Sigmoid colon (tissue), 7 donors: ENCODE measurements around the gene C1S. TPM values are rescaled to one million over a fixed set of nuclear protein-coding genes. Genes with fewer than 3 reads are reported as not detected.
"Not testable (repeated sequence)": the region's sequence is repeated elsewhere in the genome, so short reads cannot be mapped to it uniquely, and the experiment has no call there.

Experiments used
- DNase-seq: peaks from one replicate; pipeline ENCODE4 v3.0.0-alpha.2; 2019
- H3K27ac ChIP-seq, 4 donors: fragments of 200-600 bp; sonication (generic); one replicate each; pipeline ENCODE4 v1.5.1; 2016 to 2019; ENCODE audit warnings: mild to moderate bottlenecking in 1 of 4
- H3K27me3 ChIP-seq, 3 donors: fragments of 200-600 bp; sonication (generic); one replicate each; pipeline ENCODE4 v1.5.1; 2019; ENCODE audit warnings: mild to moderate bottlenecking in 1 of 3
- H3K36me3 ChIP-seq, 4 donors: fragments of 200-600 bp; sonication (generic); one replicate each; pipeline ENCODE4 v1.5.1; 2016 to 2019
- H3K4me1 ChIP-seq, 4 donors: fragments of 200-600 bp; sonication (generic); one replicate each; pipeline ENCODE4 v1.5.1; 2017 to 2019
- H3K4me3 ChIP-seq, 4 donors: fragments of 200-600 bp; sonication (generic); one replicate each; pipeline ENCODE4 v1.5.1; 2017 to 2019; ENCODE audit warnings: mild to moderate bottlenecking in 2 of 4, moderate library complexity in 1 of 4
- H3K9me3 ChIP-seq, 4 donors: fragments of 200-600 bp in 3 of 4; sonication (generic) in 3 of 4; one replicate each; pipeline versions ENCODE4 v1.5.1 to v1.6.1; 2013 to 2019
- CTCF ChIP-seq, 4 experiments: fragments of 450-650 bp in 3 of 4; fragments of 200-600 bp in 1 of 4; IDR thresholded peaks; one replicate each; pipeline ENCODE4 v1.5.1; 2016 to 2019; ENCODE audit warnings: antibody characterized with exemption in 4 of 4, mild to moderate bottlenecking in 3 of 4, moderate library complexity in 2 of 4
- EP300 ChIP-seq, 4 donors: sonication (generic); formaldehyde crosslinking; IDR thresholded peaks; one replicate each; pipeline ENCODE4 v1.6.1; 2017; ENCODE audit warnings: antibody characterized with exemption in 4 of 4
- POLR2A ChIP-seq, 2 donors: fragments of 450-650 bp; IDR thresholded peaks; one replicate each; pipeline ENCODE4 v1.6.1; 2016; ENCODE audit warnings: antibody characterized with exemption in 2 of 2, mild to moderate bottlenecking in 2 of 2, moderate library complexity in 2 of 2
- POLR2AphosphoS5 ChIP-seq, 4 donors: sonication (generic); formaldehyde crosslinking; IDR thresholded peaks; one replicate each; pipeline ENCODE4 v1.6.1; 2017; ENCODE audit warnings: antibody characterized with exemption in 4 of 4
- WGBS, 2 donors: extraction: QIAGEN DNeasy Blood & Tissue Kit; methylation state at CpG; one replicate each; pipeline ENCODE4 v1.1.7; 2013; 5-methylcytosine and 5-hydroxymethylcytosine counted together
- intact Hi-C: fragments of 100-400 bp; cut with DNase I; formaldehyde crosslinking; loops from one replicate; pipeline ENCODE4 v1.15.1; 2023
- polyA plus RNA-seq, 3 donors: library from polyadenylated mRNA; stranded (reverse); fragments of 200-250 nt; gene quantifications; one replicate each; pipeline ENCODE4 v1.2.3, GENCODE V29; 2013
- total RNA-seq, 4 donors: library from RNA; depleted of rRNA; stranded (reverse); fragments of >200 nt; gene quantifications; one replicate each; pipeline ENCODE4 v1.1.0, GENCODE V29; 2016
- donor health status: healthy with polysubstance abuse.
- donor health status: Bipolar disorder and iron deficiency.
- donor health status: healthy.

The C1S gene
- total and polyA plus RNA-seq, 7 donors = 15.5 to 622 (median 420) TPM

GRCh38 chr12:7034464-7034863 lies 26.1 kb upstream of the C1S start:
- Histone ChIP-seq H3K27ac (no peak overlapping the region), H3K4me3 (no peak overlapping the region), H3K9me3 (no peaks in the 10 kb centered on the region), H3K27me3 (no peaks in the 10 kb centered on the region), H3K36me3 (no peaks in the 10 kb centered on the region), H3K4me1 (no peaks in the 10 kb centered on the region)
- TF ChIP-seq EP300 (IDR thresholded peaks at IDR 0.05) (no peak), CTCF (IDR thresholded peaks at IDR 0.05) (no peak), POLR2AphosphoS5 (IDR thresholded peaks at IDR 0.05) (no peak), POLR2A (IDR thresholded peaks at IDR 0.05) (no peak)
- WGBS, 2 donors = 88 to 98% methylated on average over 1 of the region's 1 CpG
- intact Hi-C loops = no loop called here
- DNase-seq = no peak

DNA sequence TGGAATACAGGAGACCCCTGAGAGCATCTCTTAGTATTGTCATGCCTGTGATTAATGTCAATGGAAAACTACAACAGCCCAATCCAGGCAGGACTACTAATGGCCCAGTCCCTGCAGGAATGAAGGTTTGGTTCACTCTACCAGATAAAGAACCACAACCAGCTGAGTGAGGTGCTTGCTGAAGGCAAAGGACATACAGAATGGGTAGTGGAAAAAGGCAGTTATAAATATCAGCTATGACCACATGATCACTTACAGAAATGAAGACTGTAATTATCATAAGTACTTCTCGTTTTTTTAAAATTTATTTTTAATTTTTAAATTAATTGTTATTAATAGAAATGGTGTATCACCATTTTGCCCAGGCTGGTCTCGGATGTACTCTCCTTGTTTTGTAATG lies 25.1 kb upstream of the C1S start:
- H3K27ac ChIP-seq = no peak overlapping the region
- DNase-seq = no peak
- intact Hi-C loops = no loop called here

DNA sequence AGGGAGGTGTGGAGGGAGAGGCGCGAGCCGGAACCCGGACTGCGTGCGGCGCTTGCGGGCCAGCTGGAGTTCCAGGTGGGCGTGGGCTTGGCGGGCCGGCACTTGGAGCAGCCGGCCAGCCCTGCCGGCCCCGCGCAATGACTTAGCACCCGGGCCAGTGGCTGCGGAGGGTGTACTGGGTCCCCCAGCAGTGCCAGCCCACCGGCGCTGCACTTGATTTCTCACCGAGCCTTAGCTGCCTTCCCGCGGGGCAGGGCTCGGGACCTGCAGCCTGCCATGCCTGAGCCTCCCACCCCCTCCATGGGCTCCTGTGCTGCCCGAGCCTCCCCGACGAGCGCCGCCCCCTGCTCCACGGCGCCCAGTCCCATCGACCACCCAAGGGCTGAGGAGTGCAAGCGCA lies 23.1 kb upstream of the C1S start:
- H3K4me1 ChIP-seq, H3K4me3 ChIP-seq, H3K9me3 ChIP-seq, H3K36me3 ChIP-seq, intact Hi-C loops, H3K27ac ChIP-seq, DNase-seq, H3K27me3 ChIP-seq: not testable (repeated sequence)
- WGBS, 2 donors = 95 to 97% methylated on average over 32 of the region's 32 CpGs

More for the DNA sequence above, 25.1 kb upstream of the C1S start:
- H3K27me3 ChIP-seq = no peaks in the 10 kb centered on the region
- no peaks in the 10 kb centered on the region for H3K36me3 ChIP-seq
- WGBS, 2 donors = 68 to 75% methylated on average over 2 of the region's 2 CpGs
- no peaks in the 10 kb centered on the region for H3K4me1 ChIP-seq
- no peak overlapping the region for H3K4me3 ChIP-seq
- no peak for TF ChIP-seq POLR2AphosphoS5 (IDR thresholded peaks at IDR 0.05)
- no peaks in the 10 kb centered on the region for H3K9me3 ChIP-seq

DNA sequence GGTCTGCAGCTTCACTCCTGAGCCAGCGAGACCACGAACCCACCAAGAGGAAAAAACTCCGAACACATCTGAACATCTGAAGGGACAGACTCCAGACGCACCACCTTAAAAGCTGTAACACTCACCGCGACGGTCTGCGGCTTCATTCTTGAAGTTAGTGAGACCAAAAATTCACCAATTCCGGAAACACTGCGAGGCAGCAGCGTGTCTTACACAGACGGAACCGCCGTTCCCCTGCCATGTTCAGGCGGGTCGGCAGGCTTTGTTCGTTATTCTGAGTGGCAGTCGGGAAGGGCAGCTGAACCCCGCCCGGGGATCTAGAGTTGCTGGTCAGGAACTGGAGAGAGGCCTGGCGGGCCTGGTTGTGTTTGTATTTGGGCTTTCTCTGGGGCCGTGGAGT lies 21.9 kb upstream of the C1S start:
- TF ChIP-seq EP300 (IDR thresholded peaks at IDR 0.05) = no peak
- no peak for TF ChIP-seq CTCF (IDR thresholded peaks at IDR 0.05)
- no peaks in the 10 kb centered on the region for H3K27me3 ChIP-seq
- no peak for DNase-seq
- H3K9me3 ChIP-seq = no peaks in the 10 kb centered on the region
- 93% methylated on average over 22 of the region's 22 CpGs for WGBS, 2 donors
- no peak overlapping the region for H3K27ac ChIP-seq
- H3K36me3 ChIP-seq = no peaks in the 10 kb centered on the region
- intact Hi-C loops = no loop called here
- H3K4me3 ChIP-seq = no peak overlapping the region
- H3K4me1 ChIP-seq = peaks cover 0 to 4% (median 0%) of the 10 kb centered on the region in 4 donors

- no peaks in the 10 kb centered on the region for H3K36me3 ChIP-seq
- intact Hi-C loops = no loop called here
- H3K27me3 ChIP-seq = no peaks in the 10 kb centered on the region
- DNase-seq = no peak
- H3K9me3 ChIP-seq = no peaks in the 10 kb centered on the region
- peaks cover 0 to 4% (median 0%) of the 10 kb centered on the region in 4 donors for H3K4me1 ChIP-seq
- TF ChIP-seq EP300 (IDR thresholded peaks at IDR 0.05) = no peak
- no peak for TF ChIP-seq CTCF (IDR thresholded peaks at IDR 0.05)
- no peak for TF ChIP-seq POLR2AphosphoS5 (IDR thresholded peaks at IDR 0.05)
- TF ChIP-seq POLR2A (IDR thresholded peaks at IDR 0.05) = no peak
- no peak overlapping the region for H3K4me3 ChIP-seq
- WGBS, 2 donors = 85% methylated on average over 10 of the region's 10 CpGs
- H3K27ac ChIP-seq = no peak overlapping the region
Observed at GRCh38 chr12:7039403-7039802, 21.1 kb upstream of the C1S start.

DNA sequence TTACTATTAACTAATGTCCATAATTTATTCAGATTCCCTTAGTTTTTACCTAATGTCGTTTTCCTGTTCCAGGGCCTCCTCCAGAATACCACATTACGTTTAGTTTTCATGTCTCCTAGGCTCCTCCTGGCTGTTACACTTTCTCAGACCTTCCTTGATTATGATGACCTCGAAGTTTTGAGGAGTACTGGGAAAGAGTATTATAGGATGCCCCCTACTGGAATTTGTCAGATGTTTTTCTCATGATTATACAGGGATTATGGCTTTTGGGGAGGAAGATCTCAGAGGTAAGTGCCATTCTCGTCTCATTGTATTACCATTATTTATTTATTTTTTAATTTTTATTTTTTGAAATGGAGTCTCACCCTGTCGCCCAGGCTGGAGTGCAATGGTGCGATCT lies 17.7 kb upstream of the C1S start:
- TF ChIP-seq POLR2AphosphoS5 (IDR thresholded peaks at IDR 0.05) (no peak), CTCF (IDR thresholded peaks at IDR 0.05) (peak in 3 of 4 experiments; percentile 23 to 46 (median 34)), EP300 (IDR thresholded peaks at IDR 0.05) (no peak)
- Histone ChIP-seq H3K4me1 (peaks cover 0 to 4% (median 0%) of the 10 kb centered on the region in 4 donors), H3K36me3 (no peaks in the 10 kb centered on the region), H3K9me3 (no peaks in the 10 kb centered on the region), H3K27ac (no peak overlapping the region), H3K4me3 (no peak overlapping the region), H3K27me3 (no peaks in the 10 kb centered on the region)
- intact Hi-C loops = no loop called here
- no peak for DNase-seq
- WGBS, 2 donors = 23 to 51% methylated on average over 6 of the region's 6 CpGs
